KMS-11 (cell line): ENCODE results near the gene SHISA5.
"Not testable (repeated sequence)": the region's sequence is repeated elsewhere in the genome, so short reads cannot be mapped to it uniquely, and the experiment has no call there.

Experiments used
- H2AFZ ChIP-seq: fragments of 200-600 bp; sonication (generic); 2 replicates; pipeline ENCODE4 v1.6.1; 2016; ENCODE audit warnings: antibody characterized with exemption, mixed run types, low read depth
- H3K27ac ChIP-seq: fragments of 200-600 bp; sonication (generic); 2 replicates; pipeline ENCODE4 v1.6.1; 2016; ENCODE audit warnings: mild to moderate bottlenecking, mixed run types
- H3K27me3 ChIP-seq: fragments of 200-600 bp; sonication (generic); 2 replicates; pipeline ENCODE4 v1.6.1; 2017; ENCODE audit warnings: mild to moderate bottlenecking, low read depth, mixed run types, moderate library complexity; ENCODE audit not compliant: insufficient read depth
- H3K36me3 ChIP-seq: fragments of 200-600 bp; sonication (generic); 2 replicates; pipeline ENCODE4 v1.6.1; 2017; ENCODE audit warnings: mild to moderate bottlenecking, mixed run types; ENCODE audit not compliant: insufficient read depth
- H3K4me1 ChIP-seq: fragments of 200-600 bp; sonication (generic); 2 replicates; pipeline ENCODE4 v1.6.1; 2016; ENCODE audit warnings: mild to moderate bottlenecking, low read depth, mixed run types; ENCODE audit not compliant: poor library complexity, severe bottlenecking
- H3K4me2 ChIP-seq: fragments of 200-600 bp; sonication (generic); 2 replicates; pipeline ENCODE4 v1.7.0; 2016; ENCODE audit warnings: mild to moderate bottlenecking, mixed run types
- H3K4me3 ChIP-seq: fragments of 200-600 bp; sonication (generic); IDR thresholded peaks from 2 replicates; pipeline ENCODE4 v1.6.1; 2017; ENCODE audit warnings: low read depth, low read length, mixed read lengths; ENCODE audit not compliant: insufficient read depth
- H3K79me2 ChIP-seq: fragments of 200-600 bp; sonication (generic); 2 replicates; pipeline ENCODE4 v1.6.1; 2016; ENCODE audit warnings: low read depth, mixed run types; ENCODE audit not compliant: insufficient read depth
- H3K9ac ChIP-seq: fragments of 200-600 bp; sonication (generic); 2 replicates; pipeline ENCODE4 v1.6.1; 2016; ENCODE audit warnings: mild to moderate bottlenecking, mixed run types
- H4K20me1 ChIP-seq: fragments of 200-600 bp; sonication (generic); 2 replicates; pipeline ENCODE4 v1.6.1; 2016; ENCODE audit warnings: mild to moderate bottlenecking, mixed run types; ENCODE audit not compliant: insufficient read depth
- TF ChIP-seq, protein P1 (sequence below): fragments of 200-600 bp; sonication (generic); conservative IDR thresholded peaks from 2 replicates; pipeline ENCODE4 v1.6.1; 2017; ENCODE audit warnings: low read depth, mild to moderate bottlenecking, antibody characterized with exemption, low read length, moderate library complexity, mixed read lengths

Gene SHISA5

GRCh38 chr3:48474619-48475018, 29.4 kb downstream of the SHISA5 start:
- Histone ChIP-seq H3K9ac (no peak overlapping the region), H3K4me1 (peaks cover 48% of the 10 kb centered on the region), H3K27me3 (no peaks in the 10 kb centered on the region), H2AFZ (no peak overlapping the region), H3K36me3 (no peaks in the 10 kb centered on the region), H3K4me2 (no peak overlapping the region; the same call in 1 of the 2 replicates), H4K20me1 (no peaks in the 10 kb centered on the region), H3K4me3 (no peak overlapping the region), H3K79me2 (peaks cover 14% of the 10 kb centered on the region; the same call in 1 of the 2 replicates), H3K27ac (no peak overlapping the region)
- TF ChIP-seq, protein P1, sequence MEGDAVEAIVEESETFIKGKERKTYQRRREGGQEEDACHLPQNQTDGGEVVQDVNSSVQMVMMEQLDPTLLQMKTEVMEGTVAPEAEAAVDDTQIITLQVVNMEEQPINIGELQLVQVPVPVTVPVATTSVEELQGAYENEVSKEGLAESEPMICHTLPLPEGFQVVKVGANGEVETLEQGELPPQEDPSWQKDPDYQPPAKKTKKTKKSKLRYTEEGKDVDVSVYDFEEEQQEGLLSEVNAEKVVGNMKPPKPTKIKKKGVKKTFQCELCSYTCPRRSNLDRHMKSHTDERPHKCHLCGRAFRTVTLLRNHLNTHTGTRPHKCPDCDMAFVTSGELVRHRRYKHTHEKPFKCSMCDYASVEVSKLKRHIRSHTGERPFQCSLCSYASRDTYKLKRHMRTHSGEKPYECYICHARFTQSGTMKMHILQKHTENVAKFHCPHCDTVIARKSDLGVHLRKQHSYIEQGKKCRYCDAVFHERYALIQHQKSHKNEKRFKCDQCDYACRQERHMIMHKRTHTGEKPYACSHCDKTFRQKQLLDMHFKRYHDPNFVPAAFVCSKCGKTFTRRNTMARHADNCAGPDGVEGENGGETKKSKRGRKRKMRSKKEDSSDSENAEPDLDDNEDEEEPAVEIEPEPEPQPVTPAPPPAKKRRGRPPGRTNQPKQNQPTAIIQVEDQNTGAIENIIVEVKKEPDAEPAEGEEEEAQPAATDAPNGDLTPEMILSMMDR: no peak

DNA sequence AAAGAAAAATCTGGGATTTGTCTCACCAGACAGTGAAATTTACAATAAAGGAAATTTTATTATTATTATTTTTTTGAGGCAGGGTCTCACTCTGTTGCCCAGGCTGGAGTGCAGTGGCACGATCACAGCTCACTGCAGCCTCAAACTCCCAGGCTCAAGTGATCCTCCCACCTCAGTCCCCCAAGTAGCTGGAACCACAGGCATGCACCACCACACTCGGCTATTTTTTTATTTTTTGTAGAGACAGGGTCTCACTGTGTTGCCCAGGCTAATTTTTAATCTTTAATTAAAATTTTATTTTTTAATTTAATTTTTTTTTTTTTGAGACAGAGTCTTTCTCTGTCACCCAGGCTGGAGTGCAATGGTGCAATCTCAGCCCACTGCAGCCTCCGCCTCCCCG, 29.9 kb downstream of the SHISA5 start:
- not testable (repeated sequence) for H3K27ac ChIP-seq, H3K4me3 ChIP-seq, H3K9ac ChIP-seq, H2AFZ ChIP-seq, H3K27me3 ChIP-seq, H3K36me3 ChIP-seq, H4K20me1 ChIP-seq, H3K4me2 ChIP-seq
- H3K4me1 ChIP-seq: peaks cover 42% of the 10 kb centered on the region
- H3K79me2 ChIP-seq: peaks cover 14% of the 10 kb centered on the region; the same call in 1 of the 2 replicates

DNA sequence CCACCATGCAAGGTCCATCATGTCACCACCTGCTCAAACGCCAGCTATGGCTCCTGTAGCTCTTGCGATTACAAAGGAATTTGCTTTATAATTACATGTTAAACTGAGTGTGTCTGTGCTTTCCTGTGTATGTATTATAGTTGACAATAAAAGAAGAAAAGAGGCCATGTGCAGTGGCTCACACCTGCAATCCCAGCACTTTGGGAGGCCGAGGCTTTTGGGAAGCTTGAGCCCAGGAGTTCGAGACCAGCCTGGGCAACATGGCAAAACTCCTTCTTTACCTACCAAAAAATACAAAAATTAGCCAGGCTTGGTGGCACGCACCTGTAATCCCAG, 30.4 kb downstream of the SHISA5 start:
- peak overlapping the region; percentile 69; the same call in 1 of the 2 replicates for H3K9ac ChIP-seq
- H3K4me2 ChIP-seq: peak overlapping the region; percentile 84
- H2AFZ ChIP-seq: peak overlapping the region; percentile 62

GRCh38 chr3:48472923-48473616, 30.9 kb downstream of the SHISA5 start:
- peak overlapping the region; percentile 62 for H2AFZ ChIP-seq
- H3K27ac ChIP-seq: peak overlapping the region; percentile 92
- no peaks in the 10 kb centered on the region for H3K27me3 ChIP-seq
- TF ChIP-seq, protein P1: 0 out of 2 replicates have a peak, but pooled peaks have one; percentile 21
- peak overlapping the region; percentile 84 for H3K4me2 ChIP-seq
- H3K36me3 ChIP-seq: no peaks in the 10 kb centered on the region
- H3K4me3 ChIP-seq: no peak overlapping the region
- H4K20me1 ChIP-seq: no peaks in the 10 kb centered on the region
- peak overlapping the region; percentile 69 for H3K9ac ChIP-seq
- H3K4me1 ChIP-seq: peaks cover 39% of the 10 kb centered on the region
- peaks cover 14% of the 10 kb centered on the region; the same call in 1 of the 2 replicates for H3K79me2 ChIP-seq

More for the DNA sequence above, 30.4 kb downstream of the SHISA5 start:
- Histone ChIP-seq H3K36me3 (no peaks in the 10 kb centered on the region), H3K27me3 (no peaks in the 10 kb centered on the region), H3K4me3 (no peak overlapping the region), H3K4me1 (peaks cover 39% of the 10 kb centered on the region), H3K79me2 (peaks cover 14% of the 10 kb centered on the region; the same call in 1 of the 2 replicates), H4K20me1 (no peaks in the 10 kb centered on the region), H3K27ac (peak overlapping the region; percentile 92)
- TF ChIP-seq, protein P1: no peak

GRCh38 chr3:48472673-48472922, 31.4 kb downstream of the SHISA5 start:
- no peak overlapping the region for H3K4me3 ChIP-seq
- TF ChIP-seq, protein P1: no peak
- peak overlapping the region; percentile 92 for H3K27ac ChIP-seq
- H3K4me1 ChIP-seq: peaks cover 39% of the 10 kb centered on the region
- no peaks in the 10 kb centered on the region for H3K36me3 ChIP-seq
- peak overlapping the region; percentile 69 for H3K9ac ChIP-seq
- no peaks in the 10 kb centered on the region for H3K27me3 ChIP-seq
- H2AFZ ChIP-seq: peak overlapping the region; percentile 25; the same call in 1 of the 2 replicates
- H3K4me2 ChIP-seq: peak overlapping the region; percentile 57; the same call in 1 of the 2 replicates
- H3K79me2 ChIP-seq: peaks cover 14% of the 10 kb centered on the region; the same call in 1 of the 2 replicates
- H4K20me1 ChIP-seq: no peaks in the 10 kb centered on the region
